ENCODE data around the gene POU2F3. TPM values are rescaled to one million over a fixed set of nuclear protein-coding genes. Genes with fewer than 3 reads are reported as not detected.

Gene POU2F3
- total and polyA plus RNA-seq, 2 donors (not counting 1 experiment from before 2014, with no cell fraction given), result not detected

DNA sequence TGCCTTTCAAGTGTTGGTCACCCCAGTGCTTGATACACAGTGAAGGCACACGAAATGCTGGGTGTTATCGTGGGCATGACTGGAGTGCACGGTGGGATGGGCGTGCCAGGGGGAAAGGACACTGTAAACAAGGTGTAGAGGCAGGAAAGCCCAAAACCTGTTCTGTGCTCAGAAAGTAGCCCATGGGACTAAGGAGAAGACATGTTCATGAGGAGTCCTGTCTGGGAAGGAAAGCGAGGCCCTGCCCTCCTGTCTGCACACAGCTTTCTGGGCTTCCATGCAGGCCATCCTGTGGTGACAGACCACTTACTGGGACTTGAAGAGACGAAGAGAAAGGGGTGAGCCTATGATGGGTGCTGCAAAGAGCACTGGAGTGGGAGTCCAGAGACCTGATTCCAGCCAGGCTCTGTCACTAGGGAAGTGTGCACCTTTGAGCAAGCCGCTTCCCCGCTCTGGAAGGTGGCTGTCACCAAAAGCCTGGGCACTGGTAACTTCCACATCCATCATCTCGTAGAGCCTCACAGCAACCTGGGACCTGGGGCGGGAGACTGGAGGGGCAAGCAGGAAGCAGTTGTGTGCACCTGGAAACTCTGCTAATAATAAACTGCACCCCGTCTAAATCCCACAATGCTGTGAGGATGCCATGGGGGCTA lies 846 bp upstream of the POU2F3 start:
- Histone ChIP-seq H3K4me3 (replicated peaks in 1 of 4; ENCODE audit: control extremely low read depth in 1 of 4, insufficient read depth in 1 of 4, low read depth in 3 of 4, low read length in 4 of 4) (no peak overlapping the region), H3K27ac (ENCODE audit: insufficient read depth, low read length) (no peak overlapping the region), H4K20me1 (ENCODE audit: control insufficient read depth, extremely low read depth, insufficient read depth, low read length) (no peaks in the 10 kb centered on the region), H3K9me3 (ENCODE audit: control insufficient read depth, insufficient read depth, low read depth, low read length) (no peaks in the 10 kb centered on the region), H3K4me1 (ENCODE audit: control insufficient read depth, extremely low read depth, insufficient read depth, low read length) (no peaks in the 10 kb centered on the region), H3K36me3 (ENCODE audit: control insufficient read depth, insufficient read depth, low read length) (no peaks in the 10 kb centered on the region), H3K27me3 (ENCODE audit: control insufficient read depth, insufficient read depth, low read length) (peaks cover 32% of the 10 kb centered on the region), H3K4me2 (ENCODE audit: extremely low read depth, insufficient read depth, low read length) (no peak overlapping the region), H3K9ac (ENCODE audit: insufficient read depth, low read length) (no peak overlapping the region), H3K79me2 (ENCODE audit: control insufficient read depth, insufficient read depth, low read length) (no peaks in the 10 kb centered on the region), H2AFZ (ENCODE audit: low read length) (no peak overlapping the region)
- no peak for DNase-seq (ENCODE audit: low read depth in 2 of 2)
- TF ChIP-seq, protein P1, sequence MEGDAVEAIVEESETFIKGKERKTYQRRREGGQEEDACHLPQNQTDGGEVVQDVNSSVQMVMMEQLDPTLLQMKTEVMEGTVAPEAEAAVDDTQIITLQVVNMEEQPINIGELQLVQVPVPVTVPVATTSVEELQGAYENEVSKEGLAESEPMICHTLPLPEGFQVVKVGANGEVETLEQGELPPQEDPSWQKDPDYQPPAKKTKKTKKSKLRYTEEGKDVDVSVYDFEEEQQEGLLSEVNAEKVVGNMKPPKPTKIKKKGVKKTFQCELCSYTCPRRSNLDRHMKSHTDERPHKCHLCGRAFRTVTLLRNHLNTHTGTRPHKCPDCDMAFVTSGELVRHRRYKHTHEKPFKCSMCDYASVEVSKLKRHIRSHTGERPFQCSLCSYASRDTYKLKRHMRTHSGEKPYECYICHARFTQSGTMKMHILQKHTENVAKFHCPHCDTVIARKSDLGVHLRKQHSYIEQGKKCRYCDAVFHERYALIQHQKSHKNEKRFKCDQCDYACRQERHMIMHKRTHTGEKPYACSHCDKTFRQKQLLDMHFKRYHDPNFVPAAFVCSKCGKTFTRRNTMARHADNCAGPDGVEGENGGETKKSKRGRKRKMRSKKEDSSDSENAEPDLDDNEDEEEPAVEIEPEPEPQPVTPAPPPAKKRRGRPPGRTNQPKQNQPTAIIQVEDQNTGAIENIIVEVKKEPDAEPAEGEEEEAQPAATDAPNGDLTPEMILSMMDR (conservative IDR thresholded peaks at IDR 0.05 in 1 of 2, IDR thresholded peaks at IDR 0.05 in 1 of 2; ENCODE audit: low read depth in 1 of 2, low read length in 2 of 2), result no peak
- no peak for TF ChIP-seq EZH2 (IDR thresholded peaks at IDR 0.05; ENCODE audit: low read length, missing control alignments)

DNA sequence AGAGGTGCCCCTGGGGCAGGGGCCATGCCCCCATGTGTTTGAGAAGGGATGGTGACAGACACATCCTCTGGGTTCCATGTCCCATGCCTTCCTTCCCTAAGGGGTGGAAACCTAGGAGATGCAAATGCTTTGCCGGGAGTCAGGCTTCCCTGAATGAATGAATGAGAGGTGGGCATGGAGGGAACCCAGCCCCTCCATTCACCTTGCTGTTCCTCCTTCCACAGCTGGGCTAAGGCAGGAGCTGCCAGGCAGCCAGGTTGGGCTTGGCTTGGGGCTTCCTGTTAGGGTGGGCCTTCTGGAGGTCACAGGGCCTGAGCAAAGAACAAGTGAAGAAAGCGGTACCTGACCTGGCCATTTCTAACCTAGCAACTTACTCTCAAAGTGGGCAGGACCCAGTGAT lies 926 bp downstream of the POU2F3 start:
- Histone ChIP-seq H4K20me1 (ENCODE audit: control insufficient read depth, extremely low read depth, insufficient read depth, low read length) (no peaks in the 10 kb centered on the region), H3K36me3 (ENCODE audit: control insufficient read depth, insufficient read depth, low read length) (no peaks in the 10 kb centered on the region), H3K27me3 (ENCODE audit: control insufficient read depth, insufficient read depth, low read length) (peaks cover 31% of the 10 kb centered on the region), H3K79me2 (ENCODE audit: control insufficient read depth, insufficient read depth, low read length) (no peaks in the 10 kb centered on the region), H3K4me3 (replicated peaks in 1 of 4; ENCODE audit: control extremely low read depth in 1 of 4, insufficient read depth in 1 of 4, low read depth in 3 of 4, low read length in 4 of 4) (no peak overlapping the region), H3K4me2 (ENCODE audit: extremely low read depth, insufficient read depth, low read length) (no peak overlapping the region), H3K4me1 (ENCODE audit: control insufficient read depth, extremely low read depth, insufficient read depth, low read length) (no peaks in the 10 kb centered on the region), H3K9me3 (ENCODE audit: control insufficient read depth, insufficient read depth, low read depth, low read length) (no peaks in the 10 kb centered on the region), H2AFZ (ENCODE audit: low read length) (no peak overlapping the region), H3K27ac (ENCODE audit: insufficient read depth, low read length) (no peak overlapping the region), H3K9ac (ENCODE audit: insufficient read depth, low read length) (no peak overlapping the region)
- TF ChIP-seq, protein P1 (conservative IDR thresholded peaks at IDR 0.05 in 1 of 2, IDR thresholded peaks at IDR 0.05 in 1 of 2; ENCODE audit: low read depth in 1 of 2, low read length in 2 of 2), result no peak
- no peak for TF ChIP-seq EZH2 (IDR thresholded peaks at IDR 0.05; ENCODE audit: low read length, missing control alignments)
- DNase-seq (ENCODE audit: low read depth in 2 of 2), result no peak

DNA sequence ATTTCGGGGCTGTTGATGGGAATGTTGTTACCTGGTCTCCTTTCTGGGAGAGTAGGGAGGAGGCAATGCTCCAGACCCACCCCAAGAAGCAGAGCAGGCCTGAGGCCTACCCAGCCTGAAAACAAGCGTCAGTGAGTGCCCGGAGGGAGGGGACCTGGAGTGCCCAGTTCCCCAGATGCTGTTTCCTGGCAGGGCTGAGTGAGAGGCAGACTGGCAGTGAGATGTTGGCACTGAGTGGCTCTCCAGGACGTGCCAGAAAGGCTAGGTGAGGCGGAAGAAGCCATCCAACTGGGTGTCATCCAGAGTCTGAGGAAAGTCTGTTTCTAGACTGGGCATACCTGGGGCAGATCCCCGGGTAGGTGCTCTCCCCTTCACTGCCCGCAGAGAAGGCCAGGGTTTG lies 1.3 kb downstream of the POU2F3 start:
- no peak overlapping the region for H3K9ac ChIP-seq (ENCODE audit: insufficient read depth, low read length)
- no peaks in the 10 kb centered on the region for H4K20me1 ChIP-seq (ENCODE audit: control insufficient read depth, extremely low read depth, insufficient read depth, low read length)
- TF ChIP-seq, protein P1 (conservative IDR thresholded peaks at IDR 0.05 in 1 of 2, IDR thresholded peaks at IDR 0.05 in 1 of 2; ENCODE audit: low read depth in 1 of 2, low read length in 2 of 2), result no peak
- no peak for TF ChIP-seq EZH2 (IDR thresholded peaks at IDR 0.05; ENCODE audit: low read length, missing control alignments)
- H3K4me1 ChIP-seq (ENCODE audit: control insufficient read depth, extremely low read depth, insufficient read depth, low read length), result no peaks in the 10 kb centered on the region
- no peak overlapping the region for H3K4me3 ChIP-seq (replicated peaks in 1 of 4; ENCODE audit: control extremely low read depth in 1 of 4, insufficient read depth in 1 of 4, low read depth in 3 of 4, low read length in 4 of 4)
- no peak overlapping the region for H2AFZ ChIP-seq (ENCODE audit: low read length)
- H3K9me3 ChIP-seq (ENCODE audit: control insufficient read depth, insufficient read depth, low read depth, low read length), result no peaks in the 10 kb centered on the region
- H3K27ac ChIP-seq (ENCODE audit: insufficient read depth, low read length), result no peak overlapping the region
- H3K36me3 ChIP-seq (ENCODE audit: control insufficient read depth, insufficient read depth, low read length), result no peaks in the 10 kb centered on the region
- DNase-seq (ENCODE audit: low read depth in 2 of 2), result no peak
- H3K79me2 ChIP-seq (ENCODE audit: control insufficient read depth, insufficient read depth, low read length), result no peaks in the 10 kb centered on the region
- H3K4me2 ChIP-seq (ENCODE audit: extremely low read depth, insufficient read depth, low read length), result no peak overlapping the region
- peaks cover 31% of the 10 kb centered on the region for H3K27me3 ChIP-seq (ENCODE audit: control insufficient read depth, insufficient read depth, low read length)
